Muscle layer of colon (tissue), 2 donors: ENCODE data around the gene ACOX1.
A peak's percentile ranks its signal among the peaks of the same experiment; 100 is the strongest.

ENCODE experiments used
- H3K27ac ChIP-seq: one replicate; pipeline ENCODE4 v1.7.0; 2013; ENCODE audit warnings: low read depth, mild to moderate bottlenecking, low read length, moderate library complexity
- H3K27me3 ChIP-seq, 2 donors: one replicate each; pipeline ENCODE4 v1.7.0; 2013; ENCODE audit warnings: low read length in 2 of 2, mild to moderate bottlenecking in 2 of 2; ENCODE audit not compliant: insufficient read depth in 2 of 2, control insufficient read depth in 1 of 2
- H3K36me3 ChIP-seq: one replicate; pipeline ENCODE4 v1.7.0; 2013; ENCODE audit warnings: mild to moderate bottlenecking, low read length; ENCODE audit not compliant: insufficient read depth
- H3K4me1 ChIP-seq: one replicate; pipeline ENCODE4 v1.7.0; 2013; ENCODE audit warnings: mild to moderate bottlenecking, low read length; ENCODE audit not compliant: insufficient read depth
- H3K4me3 ChIP-seq, 2 donors: one replicate each; pipeline ENCODE4 v1.7.0; 2013; ENCODE audit warnings: low read length in 2 of 2, low read depth in 1 of 2, mild to moderate bottlenecking in 1 of 2, moderate library complexity in 1 of 2
- H3K9ac ChIP-seq: one replicate; pipeline ENCODE4 v1.7.0; 2013; ENCODE audit warnings: low read length
- H3K9me3 ChIP-seq: one replicate; pipeline ENCODE4 v1.7.0; 2013; ENCODE audit warnings: mild to moderate bottlenecking, low read length
- donor health status: abdominal sarcoma.
- donor health status: Adenocarcinoma of cecum.

The ACOX1 gene

GRCh38 chr17:75909051-75909811 lies 69.7 kb downstream of the ACOX1 start:
- no peaks in the 10 kb centered on the region for H3K9me3 ChIP-seq
- H3K4me3 ChIP-seq: no peak overlapping the region
- H3K27ac ChIP-seq: no peak overlapping the region
- no peaks in the 10 kb centered on the region for H3K36me3 ChIP-seq
- no peak overlapping the region for H3K9ac ChIP-seq
- H3K27me3 ChIP-seq: no peaks in the 10 kb centered on the region
- H3K4me1 ChIP-seq: peaks cover under 1% of the 10 kb centered on the region

GRCh38 chr17:75908201-75908600 lies 70.8 kb downstream of the ACOX1 start:
- H3K4me1 ChIP-seq: peaks cover 5% of the 10 kb centered on the region
- no peaks in the 10 kb centered on the region for H3K9me3 ChIP-seq
- no peak overlapping the region for H3K9ac ChIP-seq
- no peak overlapping the region for H3K4me3 ChIP-seq
- no peak overlapping the region for H3K27ac ChIP-seq
- no peaks in the 10 kb centered on the region for H3K27me3 ChIP-seq
- peaks cover under 1% of the 10 kb centered on the region for H3K36me3 ChIP-seq

GRCh38 chr17:75906143-75906884 lies 72.7 kb downstream of the ACOX1 start:
- Histone ChIP-seq H3K27ac (no peak overlapping the region), H3K9me3 (no peaks in the 10 kb centered on the region), H3K36me3 (peaks cover 14% of the 10 kb centered on the region), H3K27me3 (no peaks in the 10 kb centered on the region), H3K9ac (no peak overlapping the region), H3K4me3 (no peak overlapping the region), H3K4me1 (peaks cover 5% of the 10 kb centered on the region)

- Histone ChIP-seq H3K27ac (peak within 1 kb of the TSS; percentile 90), H3K36me3 (peaks cover 24% of the 10 kb centered on the region), H3K4me3 (peak within 1 kb of the TSS; percentile 66 to 68), H3K4me1 (peaks cover 5% of the 10 kb centered on the region), H3K27me3 (no peaks in the 10 kb centered on the region), H3K9me3 (no peaks in the 10 kb centered on the region), H3K9ac (peak within 1 kb of the TSS; percentile 2)
Measured at GRCh38 chr17:75904749-75905521, 74.0 kb downstream of the ACOX1 start, which contains the start of gene MRPL38. MRPL38 (minus strand) TSS chr17:75904884; CDS start chr17:75904875, 9 bp downstream.

GRCh38 chr17:75902406-75902805 lies 76.6 kb downstream of the ACOX1 start:
- H3K9ac ChIP-seq: no peak overlapping the region
- no peaks in the 10 kb centered on the region for H3K9me3 ChIP-seq
- peaks cover 38% of the 10 kb centered on the region for H3K36me3 ChIP-seq
- no peak overlapping the region for H3K27ac ChIP-seq
- no peak overlapping the region for H3K4me3 ChIP-seq
- H3K4me1 ChIP-seq: peaks cover 8% of the 10 kb centered on the region
- H3K27me3 ChIP-seq: no peaks in the 10 kb centered on the region

- Histone ChIP-seq H3K36me3 (peaks cover 38% of the 10 kb centered on the region), H3K27ac (no peak overlapping the region), H3K4me3 (no peak overlapping the region), H3K9ac (no peak overlapping the region), H3K9me3 (no peaks in the 10 kb centered on the region), H3K4me1 (peaks cover 11% of the 10 kb centered on the region), H3K27me3 (no peaks in the 10 kb centered on the region)
Measured at GRCh38 chr17:75901727-75902126, 77.2 kb downstream of the ACOX1 start.

- Histone ChIP-seq H3K9ac (no peak overlapping the region), H3K27me3 (no peaks in the 10 kb centered on the region), H3K27ac (no peak overlapping the region), H3K36me3 (peaks cover 38% of the 10 kb centered on the region), H3K4me3 (no peak overlapping the region), H3K4me1 (peaks cover 12% of the 10 kb centered on the region), H3K9me3 (no peaks in the 10 kb centered on the region)
Measured at GRCh38 chr17:75900691-75901533, 78.1 kb downstream of the ACOX1 start.

- Histone ChIP-seq H3K4me3 (no peak overlapping the region), H3K36me3 (peaks cover 38% of the 10 kb centered on the region), H3K27ac (no peak overlapping the region), H3K9me3 (no peaks in the 10 kb centered on the region), H3K27me3 (no peaks in the 10 kb centered on the region), H3K9ac (no peak overlapping the region), H3K4me1 (peaks cover 22% of the 10 kb centered on the region)
Measured at GRCh38 chr17:75899767-75900468, 79.0 kb downstream of the ACOX1 start.

GRCh38 chr17:75899353-75899752 lies 79.6 kb downstream of the ACOX1 start:
- Histone ChIP-seq H3K9me3 (no peaks in the 10 kb centered on the region), H3K4me1 (peaks cover 27% of the 10 kb centered on the region), H3K9ac (no peak overlapping the region), H3K4me3 (no peak overlapping the region), H3K36me3 (peaks cover 38% of the 10 kb centered on the region), H3K27ac (no peak overlapping the region), H3K27me3 (no peaks in the 10 kb centered on the region)

GRCh38 chr17:75898791-75899190 lies 80.2 kb downstream of the ACOX1 start:
- H3K27ac ChIP-seq: no peak overlapping the region
- H3K4me1 ChIP-seq: peaks cover 28% of the 10 kb centered on the region
- H3K27me3 ChIP-seq: no peaks in the 10 kb centered on the region
- no peak overlapping the region for H3K9ac ChIP-seq
- peaks cover 38% of the 10 kb centered on the region for H3K36me3 ChIP-seq
- no peak overlapping the region for H3K4me3 ChIP-seq
- no peaks in the 10 kb centered on the region for H3K9me3 ChIP-seq
